Hematopoietic multipotent progenitor cell treated with erythropoietin and hydrocortisone succinate and interleukin-3 and kit ligand, for 8 days (in vitro differentiated cells): ENCODE data around the gene CTNNA3.
A peak's percentile ranks its signal among the peaks of the same experiment; 100 is the strongest.
"Not testable (repeated sequence)": the region's sequence is repeated elsewhere in the genome, so short reads cannot be mapped to it uniquely, and the experiment has no call there.

Experiments
- DNase-seq: peaks from one replicate; pipeline ENCODE4 v3.0.0-alpha.2; 2015

CTNNA3 gene

GRCh38 chr10:67696029-67696428 is at the start of gene CTNNA3:
CTNNA3 (minus strand) TSS chr10:67696195.
- DNase-seq, result no peak

GRCh38 chr10:67735430-67735829 is 39.4 kb upstream of the CTNNA3 start:
- no peak for DNase-seq

- no peak for DNase-seq
Measured at GRCh38 chr10:67733511-67733910, 37.5 kb upstream of the CTNNA3 start.

GRCh38 chr10:67725567-67725966 is 29.6 kb upstream of the CTNNA3 start:
- no peak for DNase-seq

- no peak for DNase-seq
Measured at GRCh38 chr10:67723601-67724000, 27.6 kb upstream of the CTNNA3 start.

- DNase-seq, result no peak
Measured at GRCh38 chr10:67722113-67722512, 26.1 kb upstream of the CTNNA3 start.

GRCh38 chr10:67716455-67716854 is 20.5 kb upstream of the CTNNA3 start:
- not testable (repeated sequence) for DNase-seq

GRCh38 chr10:67705921-67706320 is 9.9 kb upstream of the CTNNA3 start:
- no peak for DNase-seq

- not testable (repeated sequence) for DNase-seq
Measured at GRCh38 chr10:67699613-67700270, 3.7 kb upstream of the CTNNA3 start.

GRCh38 chr10:67698164-67698563 is 2.2 kb upstream of the CTNNA3 start:
- no peak for DNase-seq

GRCh38 chr10:67697724-67698131 is 1.7 kb upstream of the CTNNA3 start:
- DNase-seq, result peak; percentile 59

- DNase-seq, result no peak
Measured at GRCh38 chr10:67696679-67697078, 684 bp upstream of the CTNNA3 start.

- DNase-seq, result no peak
Measured at GRCh38 chr10:67695555-67695954, 440 bp downstream of the CTNNA3 start.

- DNase-seq, result not testable (repeated sequence)
Measured at GRCh38 chr10:67691861-67692260, 4.1 kb downstream of the CTNNA3 start.

GRCh38 chr10:67690540-67690939 is 5.5 kb downstream of the CTNNA3 start:
- not testable (repeated sequence) for DNase-seq

GRCh38 chr10:67684140-67684539 is 11.9 kb downstream of the CTNNA3 start:
- not testable (repeated sequence) for DNase-seq

GRCh38 chr10:67678335-67678974 is 17.5 kb downstream of the CTNNA3 start:
- no peak for DNase-seq

GRCh38 chr10:67676208-67676825 is 19.7 kb downstream of the CTNNA3 start:
- no peak for DNase-seq

- DNase-seq, result no peak
Measured at GRCh38 chr10:67670401-67670800, 25.6 kb downstream of the CTNNA3 start.

- DNase-seq, result no peak
Measured at GRCh38 chr10:67669978-67670377, 26.0 kb downstream of the CTNNA3 start.

GRCh38 chr10:67668448-67668847 is 27.5 kb downstream of the CTNNA3 start:
- no peak for DNase-seq

- no peak for DNase-seq
Measured at GRCh38 chr10:67667035-67667425, 29.0 kb downstream of the CTNNA3 start.

GRCh38 chr10:67666416-67667034 is 29.5 kb downstream of the CTNNA3 start:
- DNase-seq, result peak; percentile 23

GRCh38 chr10:67665491-67665890 is 30.5 kb downstream of the CTNNA3 start:
- DNase-seq, result no peak
